ENCODE data around the gene SESN2.
A peak's percentile ranks its signal among the peaks of the same experiment; 100 is the strongest.

The SESN2 gene

DNA sequence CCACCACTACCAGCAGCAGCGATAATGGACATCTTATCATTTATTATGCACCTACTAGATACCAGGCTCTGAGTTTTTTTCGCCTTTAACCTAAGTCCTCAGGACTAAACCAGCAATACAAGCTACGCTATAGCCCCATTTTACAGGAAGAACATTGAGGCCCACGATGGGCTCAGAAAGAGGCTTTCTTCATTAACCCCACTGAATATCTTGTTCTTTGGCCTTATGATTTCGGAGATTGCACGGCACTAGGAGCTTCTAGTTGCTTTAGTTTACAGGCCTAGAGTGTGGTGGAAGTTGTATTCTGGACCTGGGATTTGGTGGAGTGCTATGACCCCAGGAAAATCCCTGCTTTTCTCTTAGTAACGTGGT, 1.5 kb downstream of the SESN2 start:
- Histone ChIP-seq H3K4me3 (ENCODE audit: low read length) (peak overlapping the region; percentile 96), H3K27ac (ENCODE audit: low read length) (no peak overlapping the region), H3K79me2 (ENCODE audit: low read length) (peaks cover 19% of the 10 kb centered on the region), H3K9ac (ENCODE audit: low read length) (no peak overlapping the region), H2AFZ (ENCODE audit: low read depth, low read length) (no peak overlapping the region), H3K4me2 (ENCODE audit: low read length) (peak overlapping the region; percentile 87), H4K20me1 (ENCODE audit: insufficient read depth, low read length) (no peaks in the 10 kb centered on the region), H3K27me3 (ENCODE audit: low read depth, low read length) (no peaks in the 10 kb centered on the region), H3K4me1 (ENCODE audit: low read length) (peaks cover 16% of the 10 kb centered on the region), H3K9me3 (ENCODE audit: insufficient read depth, low read length) (no peaks in the 10 kb centered on the region), H3K36me3 (replicated peaks; ENCODE audit: low read depth, low read length) (no peaks in the 10 kb centered on the region)
- TF ChIP-seq, protein P1, sequence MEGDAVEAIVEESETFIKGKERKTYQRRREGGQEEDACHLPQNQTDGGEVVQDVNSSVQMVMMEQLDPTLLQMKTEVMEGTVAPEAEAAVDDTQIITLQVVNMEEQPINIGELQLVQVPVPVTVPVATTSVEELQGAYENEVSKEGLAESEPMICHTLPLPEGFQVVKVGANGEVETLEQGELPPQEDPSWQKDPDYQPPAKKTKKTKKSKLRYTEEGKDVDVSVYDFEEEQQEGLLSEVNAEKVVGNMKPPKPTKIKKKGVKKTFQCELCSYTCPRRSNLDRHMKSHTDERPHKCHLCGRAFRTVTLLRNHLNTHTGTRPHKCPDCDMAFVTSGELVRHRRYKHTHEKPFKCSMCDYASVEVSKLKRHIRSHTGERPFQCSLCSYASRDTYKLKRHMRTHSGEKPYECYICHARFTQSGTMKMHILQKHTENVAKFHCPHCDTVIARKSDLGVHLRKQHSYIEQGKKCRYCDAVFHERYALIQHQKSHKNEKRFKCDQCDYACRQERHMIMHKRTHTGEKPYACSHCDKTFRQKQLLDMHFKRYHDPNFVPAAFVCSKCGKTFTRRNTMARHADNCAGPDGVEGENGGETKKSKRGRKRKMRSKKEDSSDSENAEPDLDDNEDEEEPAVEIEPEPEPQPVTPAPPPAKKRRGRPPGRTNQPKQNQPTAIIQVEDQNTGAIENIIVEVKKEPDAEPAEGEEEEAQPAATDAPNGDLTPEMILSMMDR (IDR thresholded peaks at IDR 0.05; ENCODE audit: low read depth, low read length) = no peak
- TF ChIP-seq EZH2phosphoT487 (IDR thresholded peaks at IDR 0.05; ENCODE audit: low read depth) = no peak

GRCh38 chr1:28264897-28265296, 5.6 kb downstream of the SESN2 start:
- H3K4me3 ChIP-seq (ENCODE audit: low read length) = no peak overlapping the region
- H3K27me3 ChIP-seq (ENCODE audit: low read depth, low read length) = no peaks in the 10 kb centered on the region
- no peak overlapping the region for H2AFZ ChIP-seq (ENCODE audit: low read depth, low read length)
- no peak overlapping the region for H3K27ac ChIP-seq (ENCODE audit: low read length)
- H3K36me3 ChIP-seq (replicated peaks; ENCODE audit: low read depth, low read length) = no peaks in the 10 kb centered on the region
- peaks cover 6% of the 10 kb centered on the region for H3K4me1 ChIP-seq (ENCODE audit: low read length)
- no peak for TF ChIP-seq EZH2phosphoT487 (IDR thresholded peaks at IDR 0.05; ENCODE audit: low read depth)
- TF ChIP-seq, protein P1 (IDR thresholded peaks at IDR 0.05; ENCODE audit: low read depth, low read length) = no peak
- peaks cover 8% of the 10 kb centered on the region; the same call in 1 of the 2 replicates for H4K20me1 ChIP-seq (ENCODE audit: insufficient read depth, low read length)
- H3K4me2 ChIP-seq (ENCODE audit: low read length) = no peak overlapping the region
- H3K9ac ChIP-seq (ENCODE audit: low read length) = no peak overlapping the region
- peaks cover 26% of the 10 kb centered on the region for H3K79me2 ChIP-seq (ENCODE audit: low read length)
- no peaks in the 10 kb centered on the region for H3K9me3 ChIP-seq (ENCODE audit: insufficient read depth, low read length)

DNA sequence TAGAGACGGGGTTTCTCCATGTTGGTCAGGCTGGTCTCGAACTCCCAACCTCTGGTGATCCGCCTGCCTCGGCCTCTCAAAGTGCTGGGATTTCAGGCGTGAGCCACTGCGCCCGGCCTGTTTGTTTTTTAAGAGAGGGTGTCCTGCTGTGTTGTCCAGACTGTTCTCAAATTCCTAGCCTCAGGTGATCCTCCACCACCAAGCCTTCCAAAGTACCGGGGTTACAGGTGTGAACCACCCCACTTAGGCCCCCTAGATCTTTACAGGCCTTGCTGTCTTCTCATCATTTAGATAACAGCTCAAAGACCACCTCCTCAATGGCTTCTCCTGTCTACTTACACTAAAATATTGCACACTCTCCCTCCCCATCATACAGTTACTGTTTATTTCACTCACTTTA, 6.3 kb downstream of the SESN2 start:
- Histone ChIP-seq H3K36me3 (replicated peaks; ENCODE audit: low read depth, low read length) (no peaks in the 10 kb centered on the region), H3K4me1 (ENCODE audit: low read length) (peaks cover 3% of the 10 kb centered on the region; the same call in 1 of the 2 replicates), H3K9me3 (ENCODE audit: insufficient read depth, low read length) (no peaks in the 10 kb centered on the region), H4K20me1 (ENCODE audit: insufficient read depth, low read length) (peaks cover 8% of the 10 kb centered on the region; the same call in 1 of the 2 replicates), H3K79me2 (ENCODE audit: low read length) (peaks cover 22% of the 10 kb centered on the region), H3K9ac (ENCODE audit: low read length) (no peak overlapping the region), H2AFZ (ENCODE audit: low read depth, low read length) (no peak overlapping the region), H3K27me3 (ENCODE audit: low read depth, low read length) (no peaks in the 10 kb centered on the region), H3K4me3 (ENCODE audit: low read length) (no peak overlapping the region), H3K4me2 (ENCODE audit: low read length) (no peak overlapping the region), H3K27ac (ENCODE audit: low read length) (no peak overlapping the region)
- no peak for TF ChIP-seq EZH2phosphoT487 (IDR thresholded peaks at IDR 0.05; ENCODE audit: low read depth)
- TF ChIP-seq, protein P1 (IDR thresholded peaks at IDR 0.05; ENCODE audit: low read depth, low read length) = no peak

- Histone ChIP-seq H3K27me3 (ENCODE audit: low read depth, low read length) (no peaks in the 10 kb centered on the region), H3K79me2 (ENCODE audit: low read length) (peaks cover 13% of the 10 kb centered on the region; the same call in 1 of the 2 replicates), H2AFZ (ENCODE audit: low read depth, low read length) (no peak overlapping the region), H4K20me1 (ENCODE audit: insufficient read depth, low read length) (peaks cover 8% of the 10 kb centered on the region; the same call in 1 of the 2 replicates), H3K4me2 (ENCODE audit: low read length) (no peak overlapping the region), H3K9me3 (ENCODE audit: insufficient read depth, low read length) (no peaks in the 10 kb centered on the region), H3K9ac (ENCODE audit: low read length) (no peak overlapping the region), H3K36me3 (replicated peaks; ENCODE audit: low read depth, low read length) (no peaks in the 10 kb centered on the region), H3K4me1 (ENCODE audit: low read length) (no peaks in the 10 kb centered on the region), H3K4me3 (ENCODE audit: low read length) (no peak overlapping the region), H3K27ac (ENCODE audit: low read length) (no peak overlapping the region)
- TF ChIP-seq EZH2phosphoT487 (IDR thresholded peaks at IDR 0.05; ENCODE audit: low read depth) = no peak
- TF ChIP-seq, protein P1 (IDR thresholded peaks at IDR 0.05; ENCODE audit: low read depth, low read length) = no peak
Observed at GRCh38 chr1:28266920-28267322, 7.6 kb downstream of the SESN2 start.
